GM12874 (cell line): ENCODE measurements around the gene MOCOS.

Experiments
- CTCF ChIP-seq: IDR thresholded peaks from 2 replicates; pipeline ENCODE4 v1.5.1; 2011; ENCODE audit warnings: low read depth, mild to moderate bottlenecking, control low read depth, low read length, moderate library complexity; ENCODE audit not compliant: insufficient read depth

Gene MOCOS

GRCh38 chr18:36211612-36212065, 24.3 kb downstream of the MOCOS start:
- no peak for TF ChIP-seq CTCF

- no peak for TF ChIP-seq CTCF
These were observed 25.2 kb downstream of the MOCOS start for GRCh38 chr18:36212301-36213171.

- no peak for TF ChIP-seq CTCF
These were observed 27.5 kb downstream of the MOCOS start for GRCh38 chr18:36214811-36215210.

GRCh38 chr18:36215577-36215976, 28.3 kb downstream of the MOCOS start:
- TF ChIP-seq CTCF, result no peak

GRCh38 chr18:36217348-36217747, 30.1 kb downstream of the MOCOS start:
- TF ChIP-seq CTCF, result no peak

GRCh38 chr18:36229188-36229587, 41.9 kb downstream of the MOCOS start:
- no peak for TF ChIP-seq CTCF

- no peak for TF ChIP-seq CTCF
These were observed 54.5 kb downstream of the MOCOS start for GRCh38 chr18:36241831-36242230.
